Duodenal mucosa (tissue), 2 donors: ENCODE data around the gene VWA2.
A peak's percentile ranks its signal among the peaks of the same experiment; 100 is the strongest.

Experiments
- H3K27ac ChIP-seq: one replicate; pipeline ENCODE4 v1.7.0; 2013; ENCODE audit warnings: low read depth, low read length
- H3K27me3 ChIP-seq, 2 donors: one replicate each; pipeline ENCODE4 v1.7.0; 2013; ENCODE audit warnings: low read length in 2 of 2, control low read depth in 1 of 2; ENCODE audit not compliant: insufficient read depth in 2 of 2, control insufficient read depth in 1 of 2
- H3K36me3 ChIP-seq, 2 donors: one replicate each; pipeline ENCODE4 v1.7.0; 2013; ENCODE audit warnings: low read length in 2 of 2, control low read depth in 1 of 2; ENCODE audit not compliant: insufficient read depth in 2 of 2, control insufficient read depth in 1 of 2
- H3K4me1 ChIP-seq, 2 donors: one replicate each; pipeline ENCODE4 v1.7.0; 2013; ENCODE audit warnings: low read length in 2 of 2, control low read depth in 1 of 2; ENCODE audit not compliant: insufficient read depth in 2 of 2, control insufficient read depth in 1 of 2
- H3K4me3 ChIP-seq, 2 donors: one replicate each; pipeline ENCODE4 v1.7.0; 2013; ENCODE audit warnings: low read length in 2 of 2, low read depth in 1 of 2
- H3K9ac ChIP-seq, 2 donors: one replicate each; pipeline ENCODE4 v1.7.0; 2013; ENCODE audit warnings: low read length in 2 of 2, low read depth in 1 of 2
- H3K9me3 ChIP-seq, 2 donors: one replicate each; pipeline ENCODE4 v1.7.0; 2013; ENCODE audit warnings: low read length in 2 of 2, control low read depth in 1 of 2; ENCODE audit not compliant: control insufficient read depth in 1 of 2

The VWA2 gene

GRCh38 chr10:114239117-114239993 lies at the start of gene VWA2:
Gene VWA2 (plus strand): TSS chr10:114239254. CDS start chr10:114248714, 9,460 bp downstream.
- H3K27ac ChIP-seq = no peak within 1 kb of the TSS
- peak within 1 kb of the TSS; percentile 7 to 22 for H3K9ac ChIP-seq
- peaks cover 9 to 20% of the 10 kb centered on the region in 2 donors for H3K27me3 ChIP-seq
- H3K9me3 ChIP-seq = no peaks in the 10 kb centered on the region
- peak within 1 kb of the TSS; percentile 66 to 70 for H3K4me3 ChIP-seq
- H3K4me1 ChIP-seq = peaks cover 10 to 15% of the 10 kb centered on the region in 2 donors
- no peaks in the 10 kb centered on the region for H3K36me3 ChIP-seq

- Histone ChIP-seq H3K9ac (no peak overlapping the region), H3K4me3 (no peak overlapping the region), H3K27me3 (no peaks in the 10 kb centered on the region), H3K27ac (no peak overlapping the region), H3K9me3 (no peaks in the 10 kb centered on the region), H3K36me3 (no peaks in the 10 kb centered on the region), H3K4me1 (no peaks in the 10 kb centered on the region)
Observed at GRCh38 chr10:114189700-114190099, 49.4 kb upstream of the VWA2 start.

GRCh38 chr10:114195079-114195478 lies 44.0 kb upstream of the VWA2 start:
- no peaks in the 10 kb centered on the region for H3K4me1 ChIP-seq
- H3K9ac ChIP-seq = no peak overlapping the region
- no peaks in the 10 kb centered on the region for H3K9me3 ChIP-seq
- H3K4me3 ChIP-seq = no peak overlapping the region
- no peaks in the 10 kb centered on the region for H3K36me3 ChIP-seq
- no peaks in the 10 kb centered on the region for H3K27me3 ChIP-seq
- no peak overlapping the region for H3K27ac ChIP-seq

GRCh38 chr10:114199239-114199638 lies 39.8 kb upstream of the VWA2 start:
- Histone ChIP-seq H3K9me3 (no peaks in the 10 kb centered on the region), H3K4me1 (no peaks in the 10 kb centered on the region), H3K27me3 (no peaks in the 10 kb centered on the region), H3K9ac (no peak overlapping the region), H3K36me3 (no peaks in the 10 kb centered on the region), H3K27ac (no peak overlapping the region), H3K4me3 (no peak overlapping the region)

- H3K27me3 ChIP-seq = no peaks in the 10 kb centered on the region
- no peaks in the 10 kb centered on the region for H3K9me3 ChIP-seq
- no peak overlapping the region for H3K4me3 ChIP-seq
- H3K4me1 ChIP-seq = no peaks in the 10 kb centered on the region
- H3K27ac ChIP-seq = no peak overlapping the region
- no peak overlapping the region for H3K9ac ChIP-seq
- no peaks in the 10 kb centered on the region for H3K36me3 ChIP-seq
Observed at GRCh38 chr10:114202812-114203211, 36.2 kb upstream of the VWA2 start.

- H3K4me3 ChIP-seq = no peak overlapping the region
- H3K27ac ChIP-seq = no peak overlapping the region
- no peaks in the 10 kb centered on the region for H3K27me3 ChIP-seq
- no peaks in the 10 kb centered on the region for H3K4me1 ChIP-seq
- H3K9me3 ChIP-seq = no peaks in the 10 kb centered on the region
- no peaks in the 10 kb centered on the region for H3K36me3 ChIP-seq
- no peak overlapping the region for H3K9ac ChIP-seq
Observed at GRCh38 chr10:114206902-114207301, 32.2 kb upstream of the VWA2 start.

- H3K27ac ChIP-seq = no peak overlapping the region
- no peaks in the 10 kb centered on the region for H3K9me3 ChIP-seq
Observed at GRCh38 chr10:114207349-114207748, 31.7 kb upstream of the VWA2 start.

GRCh38 chr10:114208351-114208750 lies 30.7 kb upstream of the VWA2 start:
- no peaks in the 10 kb centered on the region for H3K27me3 ChIP-seq
- H3K9me3 ChIP-seq = no peaks in the 10 kb centered on the region
- no peak overlapping the region for H3K4me3 ChIP-seq
- no peak overlapping the region for H3K9ac ChIP-seq
- H3K4me1 ChIP-seq = no peaks in the 10 kb centered on the region
- no peak overlapping the region for H3K27ac ChIP-seq
- no peaks in the 10 kb centered on the region for H3K36me3 ChIP-seq

More at GRCh38 chr10:114207349-114207748, 31.7 kb upstream of the VWA2 start:
- Histone ChIP-seq H3K9ac (no peak overlapping the region), H3K36me3 (no peaks in the 10 kb centered on the region), H3K4me1 (no peaks in the 10 kb centered on the region), H3K4me3 (no peak overlapping the region), H3K27me3 (no peaks in the 10 kb centered on the region)

GRCh38 chr10:114212153-114212552 lies 26.9 kb upstream of the VWA2 start:
- H3K4me1 ChIP-seq = no peaks in the 10 kb centered on the region
- no peak overlapping the region for H3K27ac ChIP-seq
- no peak overlapping the region for H3K4me3 ChIP-seq
- H3K36me3 ChIP-seq = no peaks in the 10 kb centered on the region
- H3K27me3 ChIP-seq = no peaks in the 10 kb centered on the region
- no peaks in the 10 kb centered on the region for H3K9me3 ChIP-seq
- H3K9ac ChIP-seq = no peak overlapping the region

GRCh38 chr10:114215033-114215432 lies 24.0 kb upstream of the VWA2 start:
- no peak overlapping the region for H3K27ac ChIP-seq
- H3K4me1 ChIP-seq = no peaks in the 10 kb centered on the region
- H3K27me3 ChIP-seq = no peaks in the 10 kb centered on the region
- no peak overlapping the region for H3K4me3 ChIP-seq
- no peaks in the 10 kb centered on the region for H3K36me3 ChIP-seq
- H3K9me3 ChIP-seq = no peaks in the 10 kb centered on the region
- H3K9ac ChIP-seq = no peak overlapping the region
